K562 (cell line): Measurements from ENCODE around the gene GHRH. TPM values are rescaled to one million over a fixed set of nuclear protein-coding genes. Genes with fewer than 3 reads are reported as not detected.

Source experiments
- ATAC-seq: fragments of 200-7000 bp; cut with Tn5 transposase; 3 replicates; pipeline ENCODE4 v1.9.1; 2020; ENCODE audit warnings: moderate library complexity
- BruUV-seq: library from RNA; stranded (reverse); fragments of 400-500 nt; replicated peaks from 2 replicates; lab custom pipeline; 2021; lab: Mats Ljungman, UMichigan
- CTCF ChIA-PET: fragments of 300-600 bp; formaldehyde crosslinking; extraction: SDS; loops from one replicate; lab custom pipeline; 2021; ENCODE audit warnings: low intra/inter-chr PET ratio; lab: Yijun Ruan, JAX
- POLR2A ChIA-PET: fragments of 300-600, 350-650 bp; sonication (Branson Sonifier 250); formaldehyde crosslinking; extraction: SDS; loops from one replicate; lab custom pipeline; 2021; ENCODE audit warnings: antibody characterized with exemption, inconsistent platforms; lab: Yijun Ruan, JAX
- DNase-seq, 4 experiments: peaks; one replicate each; pipeline versions ENCODE4 v3.0.0 to v3.0.0-alpha.2; 2011 to 2018; ENCODE audit warnings: low spot score in 3 of 4, mixed read lengths in 3 of 4; ENCODE audit errors: extremely low read depth in 1 of 4
- FAIRE-seq: peaks from 2 replicates; lab custom pipeline; 2011; peaks lifted over from hg19 to GRCh38; lab: Jason Lieb, UNC
- H2AFZ ChIP-seq: 2 replicates; pipeline ENCODE4 v1.6.0; 2011; ENCODE audit warnings: low read depth, low read length, control low read depth, inconsistent platforms
- H3K27ac ChIP-seq: fragments of 200-600 bp; 3 replicates; pipeline ENCODE4 v1.8.0; 2011; ENCODE audit warnings: low read depth, mild to moderate bottlenecking, control low read depth, inconsistent platforms, low read length, moderate library complexity, mixed read lengths; ENCODE audit errors: extremely low read depth
- H3K27me3 ChIP-seq, 2 experiments: fragments of 300-600 bp in 1 of 2; 2 replicates in 1 of 2; 3 replicates in 1 of 2; pipeline versions ENCODE4 v1.6.0 to v1.8.0; 2011; ENCODE audit warnings: inconsistent platforms in 2 of 2, low read length in 2 of 2, mild to moderate bottlenecking in 1 of 2, mixed read lengths in 1 of 2, moderate library complexity in 1 of 2; ENCODE audit not compliant: control insufficient read depth in 2 of 2, insufficient read depth in 2 of 2
- H3K36me3 ChIP-seq: fragments of 300-600 bp; 3 replicates; pipeline ENCODE4 v1.8.0; 2011; ENCODE audit warnings: mild to moderate bottlenecking, low read length, inconsistent platforms; ENCODE audit not compliant: control insufficient read depth, insufficient read depth
- H3K4me1 ChIP-seq, 2 experiments: fragments of 200-600 bp in 1 of 2; replicated peaks in 1 of 2; 2 replicates in 1 of 2; 3 replicates in 1 of 2; pipeline versions ENCODE4 v1.5.1 to v1.8.0; 2011; ENCODE audit warnings: inconsistent platforms in 2 of 2, low read length in 2 of 2, mild to moderate bottlenecking in 1 of 2, mixed read lengths in 1 of 2, moderate library complexity in 1 of 2; ENCODE audit not compliant: control insufficient read depth in 2 of 2, insufficient read depth in 2 of 2
- H3K4me2 ChIP-seq: 2 replicates; pipeline ENCODE4 v1.6.1; 2011; ENCODE audit warnings: low read length, control low read depth, inconsistent platforms, mixed read lengths; ENCODE audit not compliant: insufficient read depth
- H3K4me3 ChIP-seq: fragments of 200-600 bp; sonication (generic), shearing (Covaris generic); 2 replicates; pipeline ENCODE4 v1.5.1; 2016; ENCODE audit warnings: control low read depth, inconsistent platforms
- H3K79me2 ChIP-seq: fragments of 200-600 bp; 3 replicates; pipeline ENCODE4 v1.8.0; 2011; ENCODE audit warnings: low read length, inconsistent platforms; ENCODE audit not compliant: control insufficient read depth, insufficient read depth
- H3K9ac ChIP-seq, 2 experiments: 2 replicates each; pipeline versions ENCODE4 v1.6.0 to v1.6.1; 2011; ENCODE audit warnings: low read depth in 2 of 2, low read length in 2 of 2, control low read depth in 1 of 2, inconsistent platforms in 1 of 2, mild to moderate bottlenecking in 1 of 2, mixed read lengths in 1 of 2; ENCODE audit not compliant: insufficient read depth in 1 of 2
- H3K9me1 ChIP-seq: one replicate; pipeline ENCODE4 v1.6.0; 2011; ENCODE audit warnings: inconsistent platforms, mild to moderate bottlenecking, low read length, moderate library complexity; ENCODE audit not compliant: control insufficient read depth, insufficient read depth
- H3K9me3 ChIP-seq: replicated peaks from 2 replicates; pipeline ENCODE4 v1.5.1; 2011; ENCODE audit warnings: low read depth, low read length, inconsistent platforms; ENCODE audit not compliant: control insufficient read depth, insufficient read depth
- H4K20me1 ChIP-seq: replicated peaks from 2 replicates; pipeline ENCODE4 v1.6.1; 2011; ENCODE audit warnings: low read length, inconsistent platforms, mixed read lengths; ENCODE audit not compliant: control insufficient read depth, insufficient read depth
- BRD4 ChIP-seq: fragments of 200-600 bp; sonication (generic); IDR thresholded peaks from 2 replicates; pipeline ENCODE4 v1.6.1; 2017; ENCODE audit warnings: inconsistent platforms
- CREB3L1 ChIP-seq: fragments of 450-650 bp; IDR thresholded peaks from 2 replicates; pipeline ENCODE4 v1.6.1; 2014; ENCODE audit warnings: low read depth, mild to moderate bottlenecking, moderate library complexity, borderline replicate concordance
- GMEB1 ChIP-seq: fragments of 250-450 bp; sonication (Bioruptor Pico); IDR thresholded peaks from 2 replicates; pipeline ENCODE4 v1.4.0; 2020; ENCODE audit warnings: mild to moderate bottlenecking
- HNRNPLL ChIP-seq: fragments of 200-400 bp; formaldehyde crosslinking; IDR thresholded peaks from 2 replicates; pipeline ENCODE4 v1.6.1; 2017; ENCODE audit warnings: low read length, low read depth, mild to moderate bottlenecking; ENCODE audit not compliant: poor library complexity, severe bottlenecking
- KLF13 ChIP-seq: fragments of 450-650 bp; IDR thresholded peaks from 2 replicates; pipeline ENCODE4 v1.6.1; 2016; ENCODE audit warnings: missing genetic modification characterization, low read depth, mild to moderate bottlenecking, missing compliant biosample characterization, moderate library complexity, borderline replicate concordance
- MECOM ChIP-seq: fragments of 250-450 bp; sonication (Bioruptor Pico); IDR thresholded peaks from 2 replicates; pipeline ENCODE4 v1.8.0; 2022; ENCODE audit warnings: inconsistent platforms
- MTA2 ChIP-seq: fragments of 450-650 bp; IDR thresholded peaks from 2 replicates; pipeline ENCODE4 v1.6.1; 2016; ENCODE audit warnings: low read depth
- NR2F6 ChIP-seq: fragments of 450-650 bp; formaldehyde crosslinking; IDR thresholded peaks from 2 replicates; pipeline ENCODE4 v1.4.0; 2020; ENCODE audit warnings: mild to moderate bottlenecking
- OTX1 ChIP-seq: fragments of 450-650 bp; formaldehyde crosslinking; IDR thresholded peaks from 2 replicates; pipeline ENCODE4 v1.4.0; 2022; ENCODE audit warnings: mild to moderate bottlenecking
- PTTG1 ChIP-seq: fragments of 450-650 bp; IDR thresholded peaks from 2 replicates; pipeline ENCODE4 v1.6.1; 2016; ENCODE audit warnings: low read depth, mild to moderate bottlenecking, missing genetic modification characterization, missing compliant biosample characterization
- RBM15 ChIP-seq: fragments of 200-400 bp; formaldehyde crosslinking; IDR thresholded peaks from 2 replicates; pipeline ENCODE4 v1.6.1; 2018; ENCODE audit warnings: mild to moderate bottlenecking, low read length, moderate library complexity; ENCODE audit not compliant: insufficient read depth
- RUNX1 ChIP-seq: sonication (generic); IDR thresholded peaks from 2 replicates; pipeline ENCODE4 v1.6.1; 2016; ENCODE audit warnings: antibody characterized with exemption, low read depth
- VEZF1 ChIP-seq: fragments of 200-800 bp; sonication (Bioruptor generic); IDR thresholded peaks from 2 replicates; pipeline ENCODE4 v1.6.1; 2017; ENCODE audit warnings: missing genetic modification characterization, missing compliant biosample characterization
- XRCC5 ChIP-seq: fragments of 200-400 bp; formaldehyde crosslinking; IDR thresholded peaks from 2 replicates; pipeline ENCODE4 v1.6.1; 2017; ENCODE audit warnings: low read depth, mild to moderate bottlenecking, low read length
- ZC3H4 ChIP-seq: sonication (generic); formaldehyde crosslinking; IDR thresholded peaks from 2 replicates; pipeline ENCODE4 v1.9.0; 2021; ENCODE audit warnings: missing genetic modification reagents, borderline replicate concordance
- ZNF436 ChIP-seq: fragments of 250-450, 450-650 bp; sonication (Bioruptor Pico); formaldehyde crosslinking; IDR thresholded peaks from 2 replicates; pipeline ENCODE4 v1.7.0; 2020; ENCODE audit warnings: mild to moderate bottlenecking
- ZNF830 ChIP-seq: fragments of 250-450 bp; sonication (Bioruptor Pico); IDR thresholded peaks from 2 replicates; pipeline ENCODE4 v1.5.0; 2021; ENCODE audit warnings: mild to moderate bottlenecking
- WGBS: fragments of 100-300 bp; shearing (Covaris generic); methylation state at CpG from one replicate; pipeline ENCODE4 v1.1.6; 2016; ENCODE audit warnings: low coverage, mixed read lengths; ENCODE audit not compliant: insufficient coverage; ENCODE audit errors: missing lambda C conversion rate; 5-methylcytosine and 5-hydroxymethylcytosine counted together
- in situ Hi-C: fragments of 300-500 bp; cut with MboI; formaldehyde crosslinking; loops from 4 replicates; pipeline ENCODE4 v1.15.0; 2018; ENCODE audit warnings: inconsistent platforms, mixed read lengths
- intact Hi-C: fragments of 100-400 bp; cut with micrococcal nuclease; formaldehyde crosslinking; loops from 2 replicates; pipeline ENCODE4 v1.14.2; 2022
- polyA plus RNA-seq, 8 experiments: library from polyadenylated mRNA; depleted of rRNA in 4 of 8; stranded (reverse) in 5 of 8; unstranded in 3 of 8; fragments of >200 nt; fragmentation: Nextera tagmentation in 2 of 8; fragmentation: Illumina TruSeq in 1 of 8; extraction: Ambion mirVana in 2 of 8; extraction: Trizol in 1 of 8; gene quantifications; 2 replicates each; pipeline versions ENCODE4 v1.2.1 to v1.2.3, GENCODE V29; 2011 to 2014; ENCODE audit warnings: inconsistent platforms in 1 of 8, missing spikeins in 1 of 8
- total RNA-seq, 7 experiments: library from RNA; depleted of rRNA in 6 of 7; stranded (reverse); fragments of >200 nt in 6 of 7; fragmentation: Illumina TruSeq in 2 of 7; extraction: Trizol in 2 of 7; gene quantifications; 2 replicates each; pipeline versions ENCODE4 v1.2.1 to v1.2.3, GENCODE V29; 2011 to 2021; ENCODE audit warnings: low replicate concordance in 1 of 7

Gene GHRH
- total and polyA plus RNA-seq, 9 of the 15 experiments (the other 6 are each of a cell fraction or from before 2014, with no cell fraction given): not detected

- Histone ChIP-seq H3K9me1 (no peaks in the 10 kb centered on the region), H3K36me3 (peaks cover 88% of the 10 kb centered on the region), H3K9ac (no peak overlapping the region), H3K9me3 (no peaks in the 10 kb centered on the region), H3K27ac (no peak overlapping the region), H2AFZ (no peak overlapping the region), H3K4me1 (no peaks in the 10 kb centered on the region), H3K27me3 (no peaks in the 10 kb centered on the region), H3K4me3 (no peak overlapping the region), H3K4me2 (no peak overlapping the region), H3K79me2 (no peaks in the 10 kb centered on the region), H4K20me1 (no peaks in the 10 kb centered on the region)
- intact Hi-C loops: no loop called here
- no peak for DNase-seq
- 66% methylated on average over 3 of the region's 3 CpGs for WGBS
- in situ Hi-C loops: no loop called here
- CTCF ChIA-PET: no interaction called here
- no peak for FAIRE-seq
- ATAC-seq: no peak
- POLR2A ChIA-PET: interaction anchor here (1.0 to 1.1 kb wide), 2 partner anchors 21 to 74 kb away, joined by 3 read pairs; no protein-coding TSS in a partner anchor
- BruUV-seq: no TSS peak
- TF ChIP-seq MECOM (CRISPR knock-in tag) (no peak), ZNF830 (CRISPR knock-in tag) (no peak), KLF13 (no peak), NR2F6 (CRISPR knock-in tag) (no peak), MTA2 (no peak), VEZF1 (CRISPR knock-in tag) (no peak), RUNX1 (no peak), GMEB1 (CRISPR knock-in tag) (no peak), BRD4 (no peak), ZC3H4 (CRISPR knock-in tag) (no peak), OTX1 (CRISPR knock-in tag) (no peak), ZNF436 (CRISPR knock-in tag) (no peak), RBM15 (no peak), XRCC5 (no peak), CREB3L1 (no peak), PTTG1 (tag) (no peak), HNRNPLL (no peak)
Observed at GRCh38 chr20:37220731-37221130, 40.9 kb downstream of the GHRH start.
